ENCODE results near the gene SLC38A3.

SLC38A3 gene

DNA sequence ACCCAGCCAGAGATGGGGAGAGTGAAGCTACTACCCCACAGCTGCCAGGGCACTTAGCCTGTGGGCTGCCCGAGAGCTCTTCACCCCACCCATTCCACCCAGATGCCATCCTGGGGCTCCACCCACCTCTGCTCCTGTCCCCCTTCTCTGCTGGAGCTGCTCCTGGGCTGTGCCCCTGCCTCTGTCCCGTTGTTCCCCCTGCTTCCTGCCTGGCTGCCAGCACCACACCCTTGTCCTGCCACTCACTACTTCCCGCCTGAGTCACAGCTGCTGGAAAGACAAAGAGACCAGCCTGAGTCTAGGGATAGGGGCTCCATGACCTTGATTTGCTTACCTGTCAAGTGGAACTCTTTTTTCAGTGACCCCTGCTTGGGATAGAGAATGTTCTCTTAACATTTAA lies 43.3 kb downstream of the SLC38A3 start:
- TF ChIP-seq, protein P1, sequence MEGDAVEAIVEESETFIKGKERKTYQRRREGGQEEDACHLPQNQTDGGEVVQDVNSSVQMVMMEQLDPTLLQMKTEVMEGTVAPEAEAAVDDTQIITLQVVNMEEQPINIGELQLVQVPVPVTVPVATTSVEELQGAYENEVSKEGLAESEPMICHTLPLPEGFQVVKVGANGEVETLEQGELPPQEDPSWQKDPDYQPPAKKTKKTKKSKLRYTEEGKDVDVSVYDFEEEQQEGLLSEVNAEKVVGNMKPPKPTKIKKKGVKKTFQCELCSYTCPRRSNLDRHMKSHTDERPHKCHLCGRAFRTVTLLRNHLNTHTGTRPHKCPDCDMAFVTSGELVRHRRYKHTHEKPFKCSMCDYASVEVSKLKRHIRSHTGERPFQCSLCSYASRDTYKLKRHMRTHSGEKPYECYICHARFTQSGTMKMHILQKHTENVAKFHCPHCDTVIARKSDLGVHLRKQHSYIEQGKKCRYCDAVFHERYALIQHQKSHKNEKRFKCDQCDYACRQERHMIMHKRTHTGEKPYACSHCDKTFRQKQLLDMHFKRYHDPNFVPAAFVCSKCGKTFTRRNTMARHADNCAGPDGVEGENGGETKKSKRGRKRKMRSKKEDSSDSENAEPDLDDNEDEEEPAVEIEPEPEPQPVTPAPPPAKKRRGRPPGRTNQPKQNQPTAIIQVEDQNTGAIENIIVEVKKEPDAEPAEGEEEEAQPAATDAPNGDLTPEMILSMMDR (IDR thresholded peaks at IDR 0.05; ENCODE audit: insufficient read depth, low read depth, low read length, missing control alignments), result no peak
- no peak overlapping the region for H3K4me3 ChIP-seq (ENCODE audit: low read length)
- peak; percentile 76 for DNase-seq (ENCODE audit: low read depth)

DNA sequence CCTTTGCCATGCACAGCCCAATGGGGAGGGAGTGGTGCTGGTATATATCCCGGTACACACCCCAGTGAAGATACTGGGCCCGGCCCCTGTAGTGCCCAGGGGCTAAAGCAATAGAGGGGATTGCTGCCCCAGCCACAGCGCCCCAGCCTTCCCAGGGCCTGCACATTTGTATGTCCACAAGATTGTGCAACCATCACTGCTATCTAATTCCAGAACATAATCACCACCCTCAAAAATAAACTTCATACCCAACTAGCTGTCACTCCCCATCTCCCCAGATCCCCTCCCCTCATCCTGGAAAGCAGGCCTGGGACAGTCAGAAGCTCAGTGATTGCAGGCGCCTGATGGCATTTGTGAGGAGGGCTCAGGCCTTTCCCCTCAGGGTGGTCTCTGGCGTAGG lies 44.4 kb downstream of the SLC38A3 start:
- TF ChIP-seq, protein P1 (IDR thresholded peaks at IDR 0.05; ENCODE audit: insufficient read depth, low read depth, low read length, missing control alignments), result no peak
- no peak for DNase-seq (ENCODE audit: low read depth)
- H3K4me3 ChIP-seq (ENCODE audit: low read length), result no peak overlapping the region

DNA sequence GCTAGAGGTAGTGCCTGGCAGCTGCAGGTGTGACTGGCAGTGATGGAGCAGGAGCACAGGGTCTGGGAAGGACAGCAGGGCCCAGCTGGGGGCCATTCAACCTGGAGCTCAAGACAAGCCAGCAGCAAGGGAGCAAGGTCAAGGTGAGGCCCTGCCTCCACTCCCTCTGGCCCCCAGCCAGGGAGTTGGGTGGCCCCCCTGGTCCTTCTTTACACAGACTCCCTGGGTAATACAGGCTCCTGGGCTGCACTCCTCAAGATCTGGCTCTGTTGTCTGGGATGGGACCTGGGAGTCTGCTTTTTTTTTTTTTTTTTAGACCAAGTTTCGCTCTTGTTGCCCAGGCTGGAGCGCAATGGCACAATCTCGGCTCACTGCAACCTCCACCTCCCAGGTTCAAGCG lies 45.4 kb downstream of the SLC38A3 start:
- TF ChIP-seq, protein P1 (IDR thresholded peaks at IDR 0.05; ENCODE audit: insufficient read depth, low read depth, low read length, missing control alignments), result no peak
- DNase-seq (ENCODE audit: low read depth), result no peak
- no peak overlapping the region for H3K4me3 ChIP-seq (ENCODE audit: low read length)

DNA sequence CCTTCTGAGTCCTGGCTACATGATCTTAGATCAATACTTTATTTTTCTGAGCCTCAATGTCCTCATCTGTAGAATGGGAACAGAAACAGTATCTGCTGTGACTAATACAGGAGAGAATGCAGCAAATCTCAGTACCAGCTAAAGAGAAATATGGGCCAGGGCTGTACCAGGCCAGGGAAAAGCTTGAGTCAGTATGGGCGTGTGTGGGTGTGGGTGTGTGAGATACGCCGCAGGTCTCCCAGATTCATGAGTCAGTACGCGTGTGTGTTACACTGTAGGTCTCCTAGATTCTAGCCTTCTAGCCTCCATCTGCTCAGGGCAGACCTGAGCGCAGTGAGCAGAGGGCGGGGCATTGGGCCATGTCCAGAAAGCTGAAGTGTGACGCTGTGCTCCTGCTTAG lies 46.1 kb downstream of the SLC38A3 start:
- DNase-seq (ENCODE audit: low read depth), result peak; percentile 99
- TF ChIP-seq, protein P1 (IDR thresholded peaks at IDR 0.05; ENCODE audit: insufficient read depth, low read depth, low read length, missing control alignments), result no peak
- H3K4me3 ChIP-seq (ENCODE audit: low read length), result no peak overlapping the region

DNA sequence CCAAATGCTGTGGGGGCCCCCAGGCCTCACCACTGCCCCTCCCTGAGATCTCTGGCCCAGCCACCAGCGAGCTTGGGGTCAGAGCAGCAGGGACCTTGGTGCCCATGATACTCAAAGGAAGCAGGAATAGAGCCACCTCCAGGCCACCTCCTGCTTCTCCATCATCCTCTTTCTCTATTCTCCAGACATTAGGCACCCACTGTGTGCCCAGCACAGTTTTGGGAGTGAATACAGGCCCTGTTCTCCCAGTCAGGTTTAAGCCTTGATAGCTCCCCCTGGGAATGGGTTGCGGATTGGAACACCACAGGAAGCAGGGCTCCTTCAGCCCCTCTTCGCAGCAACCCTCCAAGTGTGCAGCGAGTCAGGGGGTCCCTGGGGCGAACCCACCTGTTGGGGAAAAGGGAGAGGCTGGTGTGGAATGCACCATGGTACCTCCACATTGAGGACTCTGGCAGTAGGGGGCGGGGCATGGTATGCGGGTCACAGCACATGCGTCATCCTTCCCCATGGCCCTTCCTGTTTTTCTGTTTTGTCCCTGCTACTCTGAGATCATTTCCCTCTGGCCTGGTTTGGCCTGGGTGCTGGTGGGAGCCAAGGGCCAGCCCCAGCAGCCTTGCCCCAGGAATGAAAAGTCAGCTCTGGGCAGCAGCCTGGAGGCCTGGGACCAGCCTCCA lies 49.6 kb downstream of the SLC38A3 start:
- H3K4me3 ChIP-seq (ENCODE audit: low read length), result no peak overlapping the region

DNA sequence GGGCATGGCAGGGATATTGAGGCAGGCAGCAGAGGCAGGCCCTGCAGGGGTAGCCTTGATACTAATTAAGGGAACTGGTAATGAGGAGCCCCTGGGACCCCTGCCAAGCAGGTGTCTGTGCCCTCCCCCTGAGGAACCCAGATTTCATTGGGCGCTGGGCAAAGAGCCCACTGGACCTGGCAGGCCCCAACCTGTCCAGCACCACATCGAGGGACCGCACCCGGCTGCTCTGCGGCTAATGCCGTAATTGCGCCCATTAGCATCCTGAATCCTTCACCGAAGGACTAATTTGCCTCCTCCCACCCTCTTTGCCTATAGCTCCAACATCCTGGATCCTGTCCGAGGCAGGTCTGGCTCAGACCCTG lies 50.2 kb downstream of the SLC38A3 start:
- DNase-seq (ENCODE audit: low read depth), result peak; percentile 70
- no peak overlapping the region for H3K4me3 ChIP-seq (ENCODE audit: low read length)
- TF ChIP-seq, protein P1 (IDR thresholded peaks at IDR 0.05; ENCODE audit: insufficient read depth, low read depth, low read length, missing control alignments), result no peak

More for the DNA sequence above, 49.6 kb downstream of the SLC38A3 start:
- TF ChIP-seq, protein P1 (IDR thresholded peaks at IDR 0.05; ENCODE audit: insufficient read depth, low read depth, low read length, missing control alignments), result no peak
- DNase-seq (ENCODE audit: low read depth), result peak; percentile 69
